Measurements from ENCODE around the gene PTTG2.

GRCh38 chr4:37983951-37984350 lies 23.8 kb downstream of the PTTG2 start:
- TF ChIP-seq, protein P1, sequence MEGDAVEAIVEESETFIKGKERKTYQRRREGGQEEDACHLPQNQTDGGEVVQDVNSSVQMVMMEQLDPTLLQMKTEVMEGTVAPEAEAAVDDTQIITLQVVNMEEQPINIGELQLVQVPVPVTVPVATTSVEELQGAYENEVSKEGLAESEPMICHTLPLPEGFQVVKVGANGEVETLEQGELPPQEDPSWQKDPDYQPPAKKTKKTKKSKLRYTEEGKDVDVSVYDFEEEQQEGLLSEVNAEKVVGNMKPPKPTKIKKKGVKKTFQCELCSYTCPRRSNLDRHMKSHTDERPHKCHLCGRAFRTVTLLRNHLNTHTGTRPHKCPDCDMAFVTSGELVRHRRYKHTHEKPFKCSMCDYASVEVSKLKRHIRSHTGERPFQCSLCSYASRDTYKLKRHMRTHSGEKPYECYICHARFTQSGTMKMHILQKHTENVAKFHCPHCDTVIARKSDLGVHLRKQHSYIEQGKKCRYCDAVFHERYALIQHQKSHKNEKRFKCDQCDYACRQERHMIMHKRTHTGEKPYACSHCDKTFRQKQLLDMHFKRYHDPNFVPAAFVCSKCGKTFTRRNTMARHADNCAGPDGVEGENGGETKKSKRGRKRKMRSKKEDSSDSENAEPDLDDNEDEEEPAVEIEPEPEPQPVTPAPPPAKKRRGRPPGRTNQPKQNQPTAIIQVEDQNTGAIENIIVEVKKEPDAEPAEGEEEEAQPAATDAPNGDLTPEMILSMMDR (IDR thresholded peaks at IDR 0.05) = no peak
- no peak for TF ChIP-seq POLR2A (IDR thresholded peaks at IDR 0.05)
